ENCODE data around the gene SET. TPM values are rescaled to one million over a fixed set of nuclear protein-coding genes. Genes with fewer than 3 reads are reported as not detected.

The SET gene
- total and polyA plus RNA-seq, 2 donors (not counting 1 experiment from before 2014, with no cell fraction given): 54.9 to 309 TPM

DNA sequence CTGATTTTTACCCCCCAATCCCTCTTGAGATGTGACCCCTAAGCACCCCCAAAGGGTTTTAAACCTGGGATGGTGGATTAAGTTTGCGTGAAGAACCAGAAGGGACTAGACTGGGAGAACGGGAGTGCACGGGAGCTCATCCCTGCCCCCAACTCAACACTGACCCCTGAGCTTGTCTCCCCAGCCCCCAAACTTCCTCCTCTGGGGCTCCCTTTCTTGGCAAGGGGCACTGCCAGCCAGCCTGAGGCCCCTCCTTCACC lies 5.0 kb upstream of the SET start:
- Histone ChIP-seq H3K4me3 (ENCODE audit: control extremely low read depth in 1 of 5, extremely low read depth in 1 of 5, insufficient read depth in 1 of 5, low read depth in 2 of 5, low read length in 4 of 5) (peak overlapping the region; percentile 85 to 99 (median 88)), H4K20me1 (ENCODE audit: control insufficient read depth, insufficient read depth, low read length, poor library complexity, severe bottlenecking) (peaks cover 9% of the 10 kb centered on the region), H3K27me3 (replicated peaks in 1 of 4; ENCODE audit: control extremely low read depth in 1 of 4, control insufficient read depth in 3 of 4, insufficient read depth in 4 of 4, low read length in 3 of 4) (no peaks in the 10 kb centered on the region), H3K79me2 (ENCODE audit: control insufficient read depth, insufficient read depth, low read length) (peaks cover 81% of the 10 kb centered on the region), H3K27ac (ENCODE audit: low read length in 2 of 2) (peak overlapping the region; percentile 94), H2AFZ (ENCODE audit: insufficient read depth, low read depth, low read length, poor library complexity, severe bottlenecking) (peak overlapping the region; percentile 73), H3K4me2 (replicated peaks; ENCODE audit: low read depth, low read length, poor library complexity, severe bottlenecking) (peak overlapping the region; percentile 93), H3K9me3 (ENCODE audit: control extremely low read depth in 1 of 3, control insufficient read depth in 2 of 3, insufficient read depth in 1 of 3, low read length in 2 of 3) (peaks cover 0 to 11% (median 0%) of the 10 kb centered on the region in 3 donors), H3K9ac (ENCODE audit: low read length) (peak overlapping the region; percentile 94), H3K36me3 (replicated peaks in 1 of 2; ENCODE audit: control extremely low read depth in 1 of 2, control insufficient read depth in 1 of 2, extremely low read depth in 1 of 2, insufficient read depth in 2 of 2, low read length in 1 of 2) (peaks cover 0 to 6% of the 10 kb centered on the region in 2 experiments), H3K4me1 (ENCODE audit: control insufficient read depth in 2 of 2, insufficient read depth in 2 of 2, low read length in 2 of 2) (peaks cover 45 to 66% of the 10 kb centered on the region in 2 donors)
- ATAC-seq (ENCODE audit: low read depth) (no peak), DNase-seq (no peak)
- intact Hi-C loops (cut with micrococcal nuclease): loop anchor here (1.0 to 2.0 kb wide), 3 partner anchors 18 to 263 kb away; partner anchors contain the start of genes DOLK, DYNC2I2, NUP188 and PKN3
- POLR2A ChIA-PET: interaction anchor here (0.5 to 1.9 kb wide), 9 partner anchors 8 to 1356 kb away, joined by 3 to 7 read pairs (median 4); partner anchors contain the start of genes DYNC2I2 and ZDHHC12
- WGBS (ENCODE audit: insufficient coverage): no CpG with 5 or more reads among the region's 3 CpGs
- peaks cover 53% of the 10 kb centered on the region for H3K4me1 Mint-ChIP-seq
- CTCF ChIA-PET: interaction anchor here (1.2 to 1.9 kb wide), 3 partner anchors 18 to 134 kb away, joined by 5 to 16 read pairs (median 6); partner anchors contain the start of genes ENDOG and PKN3
- H3K4me3 Mint-ChIP-seq: peak overlapping the region; percentile 98
- H3K27ac Mint-ChIP-seq: peak overlapping the region; percentile 96
- no peaks in the 10 kb centered on the region for H3K27me3 Mint-ChIP-seq
- H3K9me3 Mint-ChIP-seq (ENCODE audit: insufficient read depth): no peaks in the 10 kb centered on the region
- no peak for TF ChIP-seq EZH2 (IDR thresholded peaks at IDR 0.05; ENCODE audit: borderline replicate concordance, insufficient read depth, low read depth, low read length, poor library complexity, severe bottlenecking)
- TF ChIP-seq, protein P1, sequence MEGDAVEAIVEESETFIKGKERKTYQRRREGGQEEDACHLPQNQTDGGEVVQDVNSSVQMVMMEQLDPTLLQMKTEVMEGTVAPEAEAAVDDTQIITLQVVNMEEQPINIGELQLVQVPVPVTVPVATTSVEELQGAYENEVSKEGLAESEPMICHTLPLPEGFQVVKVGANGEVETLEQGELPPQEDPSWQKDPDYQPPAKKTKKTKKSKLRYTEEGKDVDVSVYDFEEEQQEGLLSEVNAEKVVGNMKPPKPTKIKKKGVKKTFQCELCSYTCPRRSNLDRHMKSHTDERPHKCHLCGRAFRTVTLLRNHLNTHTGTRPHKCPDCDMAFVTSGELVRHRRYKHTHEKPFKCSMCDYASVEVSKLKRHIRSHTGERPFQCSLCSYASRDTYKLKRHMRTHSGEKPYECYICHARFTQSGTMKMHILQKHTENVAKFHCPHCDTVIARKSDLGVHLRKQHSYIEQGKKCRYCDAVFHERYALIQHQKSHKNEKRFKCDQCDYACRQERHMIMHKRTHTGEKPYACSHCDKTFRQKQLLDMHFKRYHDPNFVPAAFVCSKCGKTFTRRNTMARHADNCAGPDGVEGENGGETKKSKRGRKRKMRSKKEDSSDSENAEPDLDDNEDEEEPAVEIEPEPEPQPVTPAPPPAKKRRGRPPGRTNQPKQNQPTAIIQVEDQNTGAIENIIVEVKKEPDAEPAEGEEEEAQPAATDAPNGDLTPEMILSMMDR (IDR thresholded peaks at IDR 0.05): no peak

Data from B cell (primary cell).